Breast epithelium (tissue), 4 donors: Measurements from ENCODE around the gene IMMT. TPM values are rescaled to one million over a fixed set of nuclear protein-coding genes. Genes with fewer than 3 reads are reported as not detected.
A peak's percentile ranks its signal among the peaks of the same experiment; 100 is the strongest.

Experiments
- DNase-seq, 2 donors: peaks; one replicate each; pipeline ENCODE4 v3.0.0-alpha.2; 2019; ENCODE audit warnings: low spot score in 2 of 2
- H3K27ac ChIP-seq, 2 donors: fragments of 200-600 bp; sonication (generic) in 1 of 2; one replicate each; pipeline ENCODE4 v1.5.1; 2016 to 2019; ENCODE audit warnings: mild to moderate bottlenecking in 1 of 2
- H3K27me3 ChIP-seq, 2 donors: fragments of 200-600 bp; sonication (generic) in 1 of 2; one replicate each; pipeline versions ENCODE4 v1.5.1 to v1.6.0; 2017 to 2019; ENCODE audit warnings: control low read depth in 1 of 2, mild to moderate bottlenecking in 1 of 2
- H3K36me3 ChIP-seq: fragments of 200-600 bp; one replicate; pipeline ENCODE4 v1.5.1; 2019
- H3K4me1 ChIP-seq, 2 donors: fragments of 200-600 bp; sonication (generic); one replicate each; pipeline ENCODE4 v1.5.1; 2016 to 2019; ENCODE audit warnings: control low read depth in 1 of 2
- H3K4me3 ChIP-seq, 3 donors: fragments of 200-600 bp; sonication (generic); 1 replicate in 2 of 3; 2 replicates in 1 of 3; pipeline ENCODE4 v1.5.1; 2016 to 2019; ENCODE audit warnings: mild to moderate bottlenecking in 3 of 3, moderate library complexity in 2 of 3
- H3K9me3 ChIP-seq, 2 donors: fragments of 200-600 bp; sonication (generic) in 1 of 2; one replicate each; pipeline ENCODE4 v1.5.1; 2016 to 2019; ENCODE audit warnings: control low read depth in 1 of 2
- CTCF ChIP-seq, 3 donors: fragments of 450-650 bp; IDR thresholded peaks; one replicate each; pipeline ENCODE4 v1.5.1; 2016 to 2017; ENCODE audit warnings: antibody characterized with exemption in 3 of 3, mild to moderate bottlenecking in 3 of 3, moderate library complexity in 3 of 3
- POLR2A ChIP-seq: fragments of 450-650 bp; IDR thresholded peaks from one replicate; pipeline ENCODE4 v1.6.1; 2016; ENCODE audit warnings: antibody characterized with exemption, mild to moderate bottlenecking, moderate library complexity
- POLR2AphosphoS5 ChIP-seq, 3 donors: sonication (generic); formaldehyde crosslinking; IDR thresholded peaks; one replicate each; pipeline ENCODE4 v1.6.1; 2017; ENCODE audit warnings: antibody characterized with exemption in 3 of 3
- intact Hi-C: fragments of 100-400 bp; cut with DNase I; formaldehyde crosslinking; loops from one replicate; pipeline ENCODE4 v1.15.1; 2023; ENCODE audit warnings: low total_unique reads
- total RNA-seq, 3 donors: library from RNA; depleted of rRNA; stranded (reverse); fragments of >200 nt; gene quantifications; one replicate each; pipeline ENCODE4 v1.1.0, GENCODE V29; 2016

The IMMT gene
- total RNA-seq, 3 donors from 2014 or later = 44.8 to 56.1 (median 48.2) TPM

GRCh38 chr2:86189782-86190416, 5.4 kb downstream of the IMMT start:
- peaks cover 7 to 8% of the 10 kb centered on the region in 2 donors for H3K4me1 ChIP-seq

GRCh38 chr2:86186431-86186830, 8.8 kb downstream of the IMMT start:
- Histone ChIP-seq H3K36me3 (no peaks in the 10 kb centered on the region), H3K4me1 (no peaks in the 10 kb centered on the region), H3K27me3 (no peaks in the 10 kb centered on the region), H3K4me3 (no peak overlapping the region), H3K9me3 (no peaks in the 10 kb centered on the region), H3K27ac (no peak overlapping the region)
- no peak for TF ChIP-seq POLR2AphosphoS5 (IDR thresholded peaks at IDR 0.05)
- TF ChIP-seq POLR2A = no peak
- TF ChIP-seq CTCF (IDR thresholded peaks at IDR 0.05) = no peak
- no peak for DNase-seq
- intact Hi-C loops = no loop called here

More at GRCh38 chr2:86189782-86190416, 5.4 kb downstream of the IMMT start:
- no peaks in the 10 kb centered on the region for H3K36me3 ChIP-seq
- no peak overlapping the region for H3K27ac ChIP-seq
- intact Hi-C loops = no loop called here
- TF ChIP-seq POLR2AphosphoS5 (IDR thresholded peaks at IDR 0.05) (no peak), CTCF (IDR thresholded peaks at IDR 0.05) (no peak)
- no peak for DNase-seq
- H3K27me3 ChIP-seq = no peaks in the 10 kb centered on the region
- H3K9me3 ChIP-seq = no peaks in the 10 kb centered on the region
- no peak overlapping the region for H3K4me3 ChIP-seq

GRCh38 chr2:86185517-86186212, 9.6 kb downstream of the IMMT start:
- intact Hi-C loops = no loop called here
- Histone ChIP-seq H3K4me1 (no peaks in the 10 kb centered on the region), H3K4me3 (no peak overlapping the region), H3K36me3 (no peaks in the 10 kb centered on the region), H3K27ac (peak overlapping the region in 1 of 2 donors; percentile 31), H3K9me3 (no peaks in the 10 kb centered on the region), H3K27me3 (no peaks in the 10 kb centered on the region)
- DNase-seq = no peak
- TF ChIP-seq POLR2A = no peak
- no peak for TF ChIP-seq CTCF (IDR thresholded peaks at IDR 0.05)
- TF ChIP-seq POLR2AphosphoS5 (IDR thresholded peaks at IDR 0.05) = no peak

- intact Hi-C loops = no loop called here
- Histone ChIP-seq H3K36me3 (no peaks in the 10 kb centered on the region), H3K4me1 (no peaks in the 10 kb centered on the region), H3K9me3 (no peaks in the 10 kb centered on the region), H3K27ac (no peak overlapping the region), H3K27me3 (no peaks in the 10 kb centered on the region), H3K4me3 (no peak overlapping the region)
- DNase-seq = no peak
- TF ChIP-seq CTCF (IDR thresholded peaks at IDR 0.05) = no peak
- no peak for TF ChIP-seq POLR2AphosphoS5 (IDR thresholded peaks at IDR 0.05)
- TF ChIP-seq POLR2A = no peak
Observed at GRCh38 chr2:86176597-86176996, 18.7 kb downstream of the IMMT start.

- Histone ChIP-seq H3K9me3 (no peaks in the 10 kb centered on the region), H3K4me3 (no peak overlapping the region), H3K27ac (no peak overlapping the region), H3K4me1 (no peaks in the 10 kb centered on the region), H3K27me3 (no peaks in the 10 kb centered on the region), H3K36me3 (no peaks in the 10 kb centered on the region)
- no peak for DNase-seq
- intact Hi-C loops = no loop called here
- TF ChIP-seq POLR2A = no peak
- no peak for TF ChIP-seq POLR2AphosphoS5 (IDR thresholded peaks at IDR 0.05)
- no peak for TF ChIP-seq CTCF (IDR thresholded peaks at IDR 0.05)
Observed at GRCh38 chr2:86175828-86176227, 19.4 kb downstream of the IMMT start.
